Skeletal muscle tissue (tissue), 4 donors: ENCODE data around the gene BORCS5. TPM values are rescaled to one million over a fixed set of nuclear protein-coding genes. Genes with fewer than 3 reads are reported as not detected.
"Not testable (repeated sequence)": the region's sequence is repeated elsewhere in the genome, so short reads cannot be mapped to it uniquely, and the experiment has no call there.

Experiments used
- H3K27ac ChIP-seq: one replicate; pipeline ENCODE4 v1.7.0; 2013; ENCODE audit warnings: mild to moderate bottlenecking, low read depth, low read length, inconsistent platforms
- H3K27me3 ChIP-seq, 3 donors: one replicate each; pipeline ENCODE4 v1.7.0; 2013; ENCODE audit warnings: low read length in 3 of 3; ENCODE audit not compliant: control insufficient read depth in 3 of 3, insufficient read depth in 3 of 3
- H3K36me3 ChIP-seq, 3 donors: one replicate each; pipeline ENCODE4 v1.7.0; 2013; ENCODE audit warnings: low read length in 3 of 3; ENCODE audit not compliant: control insufficient read depth in 3 of 3, insufficient read depth in 3 of 3
- H3K4me1 ChIP-seq, 3 donors: one replicate each; pipeline ENCODE4 v1.7.0; 2013; ENCODE audit warnings: low read length in 3 of 3, mild to moderate bottlenecking in 3 of 3; ENCODE audit not compliant: control insufficient read depth in 3 of 3, insufficient read depth in 3 of 3
- H3K4me3 ChIP-seq, 3 donors: one replicate each; pipeline ENCODE4 v1.7.0; 2013; ENCODE audit warnings: low read length in 3 of 3
- H3K9ac ChIP-seq, 3 donors: one replicate each; pipeline ENCODE4 v1.7.0; 2013; ENCODE audit warnings: low read length in 3 of 3, mild to moderate bottlenecking in 3 of 3, moderate library complexity in 2 of 3, low read depth in 1 of 3
- H3K9me3 ChIP-seq, 3 donors: one replicate each; pipeline ENCODE4 v1.7.0; 2013; ENCODE audit warnings: low read length in 3 of 3; ENCODE audit not compliant: control insufficient read depth in 3 of 3
- total RNA-seq: library from RNA; depleted of rRNA; stranded (reverse); fragments of >200 nt; gene quantifications from one replicate; pipeline ENCODE4 v1.2.3, GENCODE V29; 2014
- donor health status: Osteomylitis.

BORCS5 gene
- total RNA-seq, 1 donor from 2014 or later, result 19.3 TPM

GRCh38 chr12:12469386-12469785 is 112.5 kb downstream of the BORCS5 start:
- no peaks in the 10 kb centered on the region for H3K9me3 ChIP-seq
- peaks cover 4 to 9% (median 5%) of the 10 kb centered on the region in 3 donors for H3K36me3 ChIP-seq
- no peak overlapping the region for H3K9ac ChIP-seq
- H3K27ac ChIP-seq, result no peak overlapping the region
- H3K4me3 ChIP-seq, result no peak overlapping the region
- peaks cover 4 to 14% (median 7%) of the 10 kb centered on the region in 3 donors for H3K4me1 ChIP-seq
- H3K27me3 ChIP-seq, result no peaks in the 10 kb centered on the region

- H3K4me1 ChIP-seq, result peaks cover 4 to 14% (median 7%) of the 10 kb centered on the region in 3 donors
Observed at GRCh38 chr12:12470751-12471306, 114.0 kb downstream of the BORCS5 start.

GRCh38 chr12:12471982-12472961 is 115.4 kb downstream of the BORCS5 start:
- H3K4me3 ChIP-seq, H3K27me3 ChIP-seq, H3K27ac ChIP-seq, H3K9me3 ChIP-seq, H3K9ac ChIP-seq: not testable (repeated sequence)
- Histone ChIP-seq H3K4me1 (peaks cover 1 to 11% (median 9%) of the 10 kb centered on the region in 3 donors), H3K36me3 (peaks cover 14 to 18% (median 15%) of the 10 kb centered on the region in 3 donors)

More at GRCh38 chr12:12470751-12471306, 114.0 kb downstream of the BORCS5 start:
- no peaks in the 10 kb centered on the region for H3K27me3 ChIP-seq
- no peak overlapping the region for H3K9ac ChIP-seq
- H3K27ac ChIP-seq, result no peak overlapping the region
- no peaks in the 10 kb centered on the region for H3K9me3 ChIP-seq
- H3K4me3 ChIP-seq, result no peak overlapping the region
- H3K36me3 ChIP-seq, result peaks cover 4 to 7% (median 6%) of the 10 kb centered on the region in 3 donors

- peaks cover 0 to 3% (median 2%) of the 10 kb centered on the region in 3 donors for H3K4me1 ChIP-seq
- no peaks in the 10 kb centered on the region for H3K27me3 ChIP-seq
- no peak overlapping the region for H3K27ac ChIP-seq
- no peak overlapping the region for H3K9ac ChIP-seq
- peaks cover 19 to 22% (median 22%) of the 10 kb centered on the region in 3 donors for H3K36me3 ChIP-seq
- no peak overlapping the region for H3K4me3 ChIP-seq
- no peaks in the 10 kb centered on the region for H3K9me3 ChIP-seq
Observed at GRCh38 chr12:12473223-12473622, 116.3 kb downstream of the BORCS5 start.

GRCh38 chr12:12474471-12474928 is 117.6 kb downstream of the BORCS5 start:
- H3K27me3 ChIP-seq, result no peaks in the 10 kb centered on the region
- H3K4me3 ChIP-seq, result no peak overlapping the region
- H3K9ac ChIP-seq, result no peak overlapping the region
- H3K9me3 ChIP-seq, result no peaks in the 10 kb centered on the region
- peaks cover 19 to 25% (median 25%) of the 10 kb centered on the region in 3 donors for H3K36me3 ChIP-seq
- H3K27ac ChIP-seq, result no peak overlapping the region
- H3K4me1 ChIP-seq, result peaks cover 0 to 3% (median 0%) of the 10 kb centered on the region in 3 donors

GRCh38 chr12:12474931-12475795 is 118.3 kb downstream of the BORCS5 start:
- Histone ChIP-seq H3K4me1 (peaks cover 0 to 3% (median 0%) of the 10 kb centered on the region in 3 donors), H3K4me3 (no peak overlapping the region), H3K9ac (no peak overlapping the region), H3K27ac (peak overlapping the region; percentile 0), H3K36me3 (peaks cover 21 to 29% (median 27%) of the 10 kb centered on the region in 3 donors), H3K27me3 (no peaks in the 10 kb centered on the region), H3K9me3 (no peaks in the 10 kb centered on the region)

GRCh38 chr12:12476857-12477531 is 120.1 kb downstream of the BORCS5 start:
- Histone ChIP-seq H3K27ac (no peak overlapping the region), H3K9ac (peak overlapping the region in 1 of 3 donors; percentile 28), H3K4me3 (no peak overlapping the region), H3K36me3 (peaks cover 29 to 37% (median 33%) of the 10 kb centered on the region in 3 donors), H3K27me3 (no peaks in the 10 kb centered on the region), H3K9me3 (no peaks in the 10 kb centered on the region), H3K4me1 (peaks cover 0 to 3% (median 0%) of the 10 kb centered on the region in 3 donors)

- H3K9me3 ChIP-seq, result no peaks in the 10 kb centered on the region
- no peak overlapping the region for H3K4me3 ChIP-seq
- peaks cover 0 to 3% (median 0%) of the 10 kb centered on the region in 3 donors for H3K4me1 ChIP-seq
- H3K36me3 ChIP-seq, result peaks cover 31 to 42% (median 36%) of the 10 kb centered on the region in 3 donors
- no peak overlapping the region for H3K9ac ChIP-seq
- no peak overlapping the region for H3K27ac ChIP-seq
- H3K27me3 ChIP-seq, result no peaks in the 10 kb centered on the region
Observed at GRCh38 chr12:12477532-12477890, 120.6 kb downstream of the BORCS5 start.

GRCh38 chr12:12480074-12480473 is 123.2 kb downstream of the BORCS5 start:
- H3K9ac ChIP-seq, result no peak overlapping the region
- no peak overlapping the region for H3K4me3 ChIP-seq
- no peaks in the 10 kb centered on the region for H3K27me3 ChIP-seq
- peaks cover 31 to 50% (median 33%) of the 10 kb centered on the region in 3 donors for H3K36me3 ChIP-seq
- no peak overlapping the region for H3K27ac ChIP-seq
- H3K9me3 ChIP-seq, result no peaks in the 10 kb centered on the region
- peaks cover 0 to 3% (median 0%) of the 10 kb centered on the region in 3 donors for H3K4me1 ChIP-seq
